ENCODE data around the gene TNXB. TPM values are rescaled to one million over a fixed set of nuclear protein-coding genes. Genes with fewer than 3 reads are reported as not detected.
A peak's percentile ranks its signal among the peaks of the same experiment; 100 is the strongest.

TNXB gene
- total RNA-seq, 1 experiment from 2014 or later: 0.22 TPM

DNA sequence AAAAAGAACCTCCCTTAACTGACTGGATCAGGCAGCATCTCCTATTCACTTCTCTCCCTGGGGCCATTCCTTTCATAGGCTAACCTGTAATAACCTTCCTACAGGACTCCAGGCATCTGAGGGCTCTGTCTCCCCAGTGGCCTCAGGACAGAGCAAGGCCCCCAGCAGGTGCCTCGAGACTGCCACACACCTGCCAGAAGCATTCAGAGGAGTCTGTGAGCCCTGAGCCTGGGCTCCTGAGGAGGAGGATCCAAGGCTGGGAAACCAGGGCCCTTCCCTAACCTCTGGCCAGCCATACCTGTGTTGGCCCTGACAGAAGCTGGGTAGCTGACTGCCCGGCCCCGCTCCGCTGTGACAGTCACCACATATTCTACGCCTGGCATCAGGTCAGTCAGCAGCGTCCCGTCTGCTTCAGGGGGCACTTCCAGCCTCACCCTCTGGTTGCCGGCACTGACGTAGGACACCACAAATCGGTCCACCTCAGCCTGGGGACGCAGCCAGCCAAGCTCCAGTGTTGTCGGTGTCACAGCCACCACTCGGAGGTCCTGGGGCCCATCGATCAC lies 20.6 kb downstream of the TNXB start:
- H4K20me1 ChIP-seq (ENCODE audit: insufficient read depth, low read depth, low read length): no peaks in the 10 kb centered on the region
- H3K9me2 ChIP-seq (replicated peaks; ENCODE audit: insufficient read depth, low read length): no peaks in the 10 kb centered on the region
- peaks cover 9% of the 10 kb centered on the region for H3K4me1 ChIP-seq (ENCODE audit: low read length)
- no peaks in the 10 kb centered on the region for H3K27me3 ChIP-seq (ENCODE audit: low read length)
- DNase-seq: no peak
- no peaks in the 10 kb centered on the region for H3K36me3 ChIP-seq (ENCODE audit: insufficient read depth, low read length)
- H3K27ac ChIP-seq (ENCODE audit: low read length): no peak overlapping the region
- H3K4me2 ChIP-seq (ENCODE audit: low read depth, low read length, poor library complexity, severe bottlenecking): no peak overlapping the region
- no peaks in the 10 kb centered on the region for H3K79me2 ChIP-seq (ENCODE audit: low read length)
- no peak overlapping the region for H2AFZ ChIP-seq (ENCODE audit: low read length)
- H3K9ac ChIP-seq (ENCODE audit: low read length): no peak overlapping the region
- H3K4me3 ChIP-seq (ENCODE audit: low read length): no peak overlapping the region
- H3K9me3 ChIP-seq (ENCODE audit: low read length): no peaks in the 10 kb centered on the region

- H3K4me2 ChIP-seq (ENCODE audit: low read depth, low read length, poor library complexity, severe bottlenecking): no peak overlapping the region
These were observed 21.3 kb downstream of the TNXB start for GRCh38 chr6:32087574-32088486.

GRCh38 chr6:32086661-32087573 lies 22.2 kb downstream of the TNXB start:
- no peaks in the 10 kb centered on the region for H3K36me3 ChIP-seq (ENCODE audit: insufficient read depth, low read length)
- H3K27me3 ChIP-seq (ENCODE audit: low read length): no peaks in the 10 kb centered on the region
- no peaks in the 10 kb centered on the region for H3K9me2 ChIP-seq (replicated peaks; ENCODE audit: insufficient read depth, low read length)
- no peak overlapping the region for H3K4me2 ChIP-seq (ENCODE audit: low read depth, low read length, poor library complexity, severe bottlenecking)
- H2AFZ ChIP-seq (ENCODE audit: low read length): no peak overlapping the region
- peaks cover 9% of the 10 kb centered on the region for H3K4me1 ChIP-seq (ENCODE audit: low read length)
- no peaks in the 10 kb centered on the region for H4K20me1 ChIP-seq (ENCODE audit: insufficient read depth, low read depth, low read length)
- no peaks in the 10 kb centered on the region for H3K79me2 ChIP-seq (ENCODE audit: low read length)
- H3K27ac ChIP-seq (ENCODE audit: low read length): no peak overlapping the region
- no peaks in the 10 kb centered on the region for H3K9me3 ChIP-seq (ENCODE audit: low read length)
- no peak overlapping the region for H3K9ac ChIP-seq (ENCODE audit: low read length)
- no peak overlapping the region for H3K4me3 ChIP-seq (ENCODE audit: low read length)
- no peak for DNase-seq

More at GRCh38 chr6:32087574-32088486, 21.3 kb downstream of the TNXB start:
- Histone ChIP-seq H3K9me3 (ENCODE audit: low read length) (no peaks in the 10 kb centered on the region), H3K79me2 (ENCODE audit: low read length) (no peaks in the 10 kb centered on the region), H4K20me1 (ENCODE audit: insufficient read depth, low read depth, low read length) (no peaks in the 10 kb centered on the region), H3K4me1 (ENCODE audit: low read length) (peaks cover 9% of the 10 kb centered on the region), H3K9me2 (replicated peaks; ENCODE audit: insufficient read depth, low read length) (no peaks in the 10 kb centered on the region), H3K27me3 (ENCODE audit: low read length) (no peaks in the 10 kb centered on the region), H2AFZ (ENCODE audit: low read length) (no peak overlapping the region), H3K36me3 (ENCODE audit: insufficient read depth, low read length) (no peaks in the 10 kb centered on the region), H3K4me3 (ENCODE audit: low read length) (no peak overlapping the region), H3K9ac (ENCODE audit: low read length) (no peak overlapping the region), H3K27ac (ENCODE audit: low read length) (no peak overlapping the region)
- peak; percentile 93 for DNase-seq

DNA sequence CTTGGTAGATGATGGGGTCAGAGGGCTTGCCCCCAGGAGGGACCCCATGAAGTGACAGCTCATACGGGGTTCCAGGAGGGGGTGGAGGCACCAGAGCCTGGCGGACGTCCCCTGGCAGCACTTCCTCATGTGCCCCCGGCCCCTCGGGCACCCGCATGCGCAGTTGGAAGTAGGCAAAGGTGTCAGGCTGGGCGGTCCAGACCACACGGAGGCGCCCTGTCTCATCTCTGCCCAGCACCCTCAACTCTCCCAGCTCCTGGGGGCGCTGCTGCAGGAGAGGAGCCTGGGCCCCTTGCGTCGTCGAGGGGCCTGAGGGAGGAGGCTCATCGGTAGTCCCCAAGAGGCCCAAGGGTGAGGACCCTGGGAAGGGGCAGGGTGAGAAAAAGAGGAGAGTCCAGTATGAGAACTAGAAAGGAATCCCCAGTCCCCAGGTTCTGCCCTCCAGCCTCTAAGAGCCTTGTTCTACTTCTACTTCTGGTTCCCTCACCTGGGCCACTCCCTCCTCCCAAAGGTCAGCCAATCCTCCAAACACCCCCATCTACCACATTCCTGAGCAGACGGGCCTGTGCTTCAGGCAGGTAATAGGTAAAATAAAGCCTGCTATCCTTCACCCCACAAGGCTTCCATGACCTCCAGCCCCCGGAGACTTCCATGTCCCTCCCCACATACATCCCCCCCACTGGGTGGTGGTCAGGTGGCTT lies 23.2 kb downstream of the TNXB start:
- H3K4me2 ChIP-seq (ENCODE audit: low read depth, low read length, poor library complexity, severe bottlenecking): peak overlapping the region; percentile 51
- H3K79me2 ChIP-seq (ENCODE audit: low read length): no peaks in the 10 kb centered on the region
- no peaks in the 10 kb centered on the region for H3K9me3 ChIP-seq (ENCODE audit: low read length)
- peak overlapping the region; percentile 43 for H3K9ac ChIP-seq (ENCODE audit: low read length)
- no peaks in the 10 kb centered on the region for H3K9me2 ChIP-seq (replicated peaks; ENCODE audit: insufficient read depth, low read length)
- H3K27ac ChIP-seq (ENCODE audit: low read length): no peak overlapping the region
- H2AFZ ChIP-seq (ENCODE audit: low read length): peak overlapping the region; percentile 89
- H3K4me3 ChIP-seq (ENCODE audit: low read length): peak overlapping the region; percentile 51; the same call in 1 of the 2 replicates
- H3K27me3 ChIP-seq (ENCODE audit: low read length): no peaks in the 10 kb centered on the region
- H4K20me1 ChIP-seq (ENCODE audit: insufficient read depth, low read depth, low read length): no peaks in the 10 kb centered on the region
- H3K36me3 ChIP-seq (ENCODE audit: insufficient read depth, low read length): no peaks in the 10 kb centered on the region
- peak; percentile 89 for DNase-seq
- H3K4me1 ChIP-seq (ENCODE audit: low read length): peaks cover 9% of the 10 kb centered on the region

GRCh38 chr6:32084780-32085179 lies 24.4 kb downstream of the TNXB start:
- H3K9ac ChIP-seq (ENCODE audit: low read length): no peak overlapping the region
- H3K36me3 ChIP-seq (ENCODE audit: insufficient read depth, low read length): no peaks in the 10 kb centered on the region
- H4K20me1 ChIP-seq (ENCODE audit: insufficient read depth, low read depth, low read length): no peaks in the 10 kb centered on the region
- no peak overlapping the region for H2AFZ ChIP-seq (ENCODE audit: low read length)
- DNase-seq: no peak
- H3K4me3 ChIP-seq (ENCODE audit: low read length): no peak overlapping the region
- no peak overlapping the region for H3K27ac ChIP-seq (ENCODE audit: low read length)
- peaks cover 9% of the 10 kb centered on the region for H3K4me1 ChIP-seq (ENCODE audit: low read length)
- no peaks in the 10 kb centered on the region for H3K9me3 ChIP-seq (ENCODE audit: low read length)
- no peaks in the 10 kb centered on the region for H3K27me3 ChIP-seq (ENCODE audit: low read length)
- H3K4me2 ChIP-seq (ENCODE audit: low read depth, low read length, poor library complexity, severe bottlenecking): no peak overlapping the region
- H3K79me2 ChIP-seq (ENCODE audit: low read length): no peaks in the 10 kb centered on the region
- H3K9me2 ChIP-seq (replicated peaks; ENCODE audit: insufficient read depth, low read length): no peaks in the 10 kb centered on the region

- Histone ChIP-seq H3K4me3 (ENCODE audit: low read length) (no peak overlapping the region), H3K9me2 (replicated peaks; ENCODE audit: insufficient read depth, low read length) (no peaks in the 10 kb centered on the region), H3K4me1 (ENCODE audit: low read length) (peaks cover 9% of the 10 kb centered on the region), H3K79me2 (ENCODE audit: low read length) (no peaks in the 10 kb centered on the region), H3K36me3 (ENCODE audit: insufficient read depth, low read length) (no peaks in the 10 kb centered on the region), H3K4me2 (ENCODE audit: low read depth, low read length, poor library complexity, severe bottlenecking) (no peak overlapping the region), H3K9ac (ENCODE audit: low read length) (no peak overlapping the region), H2AFZ (ENCODE audit: low read length) (no peak overlapping the region), H4K20me1 (ENCODE audit: insufficient read depth, low read depth, low read length) (no peaks in the 10 kb centered on the region), H3K9me3 (ENCODE audit: low read length) (no peaks in the 10 kb centered on the region), H3K27ac (ENCODE audit: low read length) (no peak overlapping the region), H3K27me3 (ENCODE audit: low read length) (no peaks in the 10 kb centered on the region)
- DNase-seq: no peak
These were observed 25.0 kb downstream of the TNXB start for GRCh38 chr6:32083812-32084768.

DNA sequence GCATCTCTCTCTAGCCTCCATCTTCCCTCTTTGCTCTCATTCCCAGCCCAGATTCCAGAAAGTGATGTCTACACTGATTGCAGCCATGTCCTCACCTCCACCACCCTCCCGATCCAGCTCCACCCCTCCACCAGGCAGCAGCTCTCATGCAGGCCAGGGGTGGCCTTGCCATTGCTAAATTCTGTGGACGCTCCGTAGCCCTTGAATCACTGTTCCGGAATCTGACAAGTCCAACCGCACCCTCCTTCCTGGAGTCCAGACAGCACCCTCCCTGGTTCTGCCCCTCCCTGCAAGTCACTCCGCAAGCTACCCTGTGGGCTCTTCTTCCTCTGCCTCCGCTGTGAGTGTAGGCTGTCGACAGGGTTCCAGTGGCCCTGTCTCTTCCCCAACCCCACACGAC lies 26.2 kb downstream of the TNXB start:
- H2AFZ ChIP-seq (ENCODE audit: low read length): no peak overlapping the region
- H3K9me2 ChIP-seq (replicated peaks; ENCODE audit: insufficient read depth, low read length): no peaks in the 10 kb centered on the region
- no peak overlapping the region for H3K9ac ChIP-seq (ENCODE audit: low read length)
- DNase-seq: no peak
- H3K4me3 ChIP-seq (ENCODE audit: low read length): no peak overlapping the region
- no peaks in the 10 kb centered on the region for H3K27me3 ChIP-seq (ENCODE audit: low read length)
- no peaks in the 10 kb centered on the region for H4K20me1 ChIP-seq (ENCODE audit: insufficient read depth, low read depth, low read length)
- H3K4me2 ChIP-seq (ENCODE audit: low read depth, low read length, poor library complexity, severe bottlenecking): no peak overlapping the region
- H3K27ac ChIP-seq (ENCODE audit: low read length): no peak overlapping the region
- H3K9me3 ChIP-seq (ENCODE audit: low read length): no peaks in the 10 kb centered on the region
- peaks cover 9% of the 10 kb centered on the region for H3K4me1 ChIP-seq (ENCODE audit: low read length)
- no peaks in the 10 kb centered on the region for H3K36me3 ChIP-seq (ENCODE audit: insufficient read depth, low read length)
- no peaks in the 10 kb centered on the region for H3K79me2 ChIP-seq (ENCODE audit: low read length)
